Stimulated activated CD8-positive, alpha-beta memory T cell treated with anti-CD3 and anti-CD28 coated beads, Interleukin-4, amount 100 ng/mL, for 24 hours (primary cell): ENCODE results near the gene EFR3B.

Experiments used
- DNase-seq: peaks from one replicate; pipeline ENCODE4 v3.0.0-alpha.2; 2020; ENCODE audit warnings: low read depth

Gene EFR3B

DNA sequence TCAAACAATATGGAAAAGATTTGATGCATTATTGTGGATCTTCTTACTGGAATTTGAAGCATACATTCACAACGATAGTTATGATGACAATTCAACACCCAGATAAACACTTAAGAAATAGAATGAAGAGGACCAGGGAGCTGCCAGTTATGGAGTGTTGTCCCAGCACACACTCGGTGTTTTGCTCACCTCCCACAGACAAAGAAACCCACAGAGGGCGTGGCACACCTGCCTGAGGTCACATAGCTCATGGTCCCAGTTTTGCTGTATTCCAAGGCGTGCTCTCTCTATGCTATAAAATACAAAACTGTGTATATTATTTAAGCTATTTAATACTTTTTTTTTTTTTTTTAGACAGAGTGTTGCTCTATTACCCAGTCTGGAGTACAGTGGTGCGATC is 31.1 kb downstream of the EFR3B start:
- no peak for DNase-seq

DNA sequence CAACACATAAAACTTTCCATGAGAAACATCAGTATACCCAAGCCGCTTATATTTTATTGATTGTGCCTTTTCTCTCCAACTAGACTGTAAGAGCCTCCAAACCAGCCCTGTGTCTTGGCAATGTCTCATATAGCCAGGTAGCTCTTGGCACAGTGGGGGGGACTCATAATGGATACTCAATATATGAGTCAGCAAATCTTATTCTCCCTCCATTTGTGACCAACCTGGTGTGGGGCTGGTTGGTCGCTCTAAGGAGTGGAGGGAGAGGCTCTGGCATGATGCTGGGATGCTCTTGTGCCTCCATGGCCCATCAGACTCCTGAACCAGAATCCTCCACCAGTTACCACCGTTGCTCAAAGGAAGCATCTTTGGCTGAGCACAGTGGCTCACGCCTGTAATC is 32.0 kb downstream of the EFR3B start:
- no peak for DNase-seq

- DNase-seq, result no peak
These were observed 33.0 kb downstream of the EFR3B start for GRCh38 chr2:25074826-25075225.

DNA sequence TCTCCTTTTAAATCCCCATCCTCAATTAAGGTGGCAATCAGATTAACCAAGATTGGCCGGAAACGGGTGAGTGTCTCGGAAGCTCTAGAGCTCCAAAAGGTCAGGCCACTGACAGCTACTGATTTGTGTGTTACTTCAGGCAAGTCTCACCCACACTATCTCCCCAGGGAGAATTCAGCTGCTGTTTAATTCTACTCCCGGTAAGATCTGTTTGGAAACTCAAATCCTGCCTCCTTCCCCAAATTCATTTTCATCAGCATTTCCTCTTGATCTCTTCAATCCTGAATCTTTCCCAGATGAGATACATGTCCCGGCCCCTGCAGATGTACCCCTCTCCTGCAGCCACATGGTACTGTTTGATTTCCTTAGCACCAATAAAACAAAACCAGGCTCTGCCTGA is 34.9 kb downstream of the EFR3B start:
- DNase-seq, result no peak

- DNase-seq, result no peak
These were observed 35.9 kb downstream of the EFR3B start for GRCh38 chr2:25077789-25078169.

GRCh38 chr2:25078170-25079049 is 36.5 kb downstream of the EFR3B start:
- no peak for DNase-seq

DNA sequence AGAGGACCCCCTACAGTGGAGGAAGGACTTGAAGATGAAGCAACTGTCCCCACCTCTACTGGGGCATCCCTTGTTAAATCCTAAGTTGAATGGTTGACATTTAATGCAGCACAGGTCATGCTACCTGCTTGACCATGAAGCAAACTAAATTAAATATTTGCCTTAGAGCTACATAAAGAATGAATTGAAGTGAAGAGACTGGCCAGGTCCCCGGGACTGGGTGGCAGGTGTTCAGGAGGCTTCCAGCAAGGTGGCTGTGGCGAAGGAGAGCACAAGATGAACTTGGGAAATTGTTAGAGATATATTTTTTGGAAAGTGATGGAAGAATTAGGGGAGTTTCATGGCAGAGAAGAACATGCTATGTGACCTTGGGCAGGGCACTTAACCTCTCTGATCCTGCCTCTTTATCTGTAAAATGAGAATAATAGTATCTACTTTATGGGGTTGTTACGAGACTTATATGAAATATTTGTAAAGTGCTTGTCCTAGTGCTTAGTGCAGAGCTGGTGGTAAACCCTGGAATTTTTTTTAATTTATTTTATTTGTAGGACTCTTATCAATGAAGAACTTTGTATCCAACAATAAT is 37.3 kb downstream of the EFR3B start:
- DNase-seq, result no peak

- no peak for DNase-seq
These were observed 39.4 kb downstream of the EFR3B start for GRCh38 chr2:25081237-25081790.

- no peak for DNase-seq
These were observed 40.2 kb downstream of the EFR3B start for GRCh38 chr2:25082002-25082622.

GRCh38 chr2:25085761-25086560 is 44.1 kb downstream of the EFR3B start:
- no peak for DNase-seq

DNA sequence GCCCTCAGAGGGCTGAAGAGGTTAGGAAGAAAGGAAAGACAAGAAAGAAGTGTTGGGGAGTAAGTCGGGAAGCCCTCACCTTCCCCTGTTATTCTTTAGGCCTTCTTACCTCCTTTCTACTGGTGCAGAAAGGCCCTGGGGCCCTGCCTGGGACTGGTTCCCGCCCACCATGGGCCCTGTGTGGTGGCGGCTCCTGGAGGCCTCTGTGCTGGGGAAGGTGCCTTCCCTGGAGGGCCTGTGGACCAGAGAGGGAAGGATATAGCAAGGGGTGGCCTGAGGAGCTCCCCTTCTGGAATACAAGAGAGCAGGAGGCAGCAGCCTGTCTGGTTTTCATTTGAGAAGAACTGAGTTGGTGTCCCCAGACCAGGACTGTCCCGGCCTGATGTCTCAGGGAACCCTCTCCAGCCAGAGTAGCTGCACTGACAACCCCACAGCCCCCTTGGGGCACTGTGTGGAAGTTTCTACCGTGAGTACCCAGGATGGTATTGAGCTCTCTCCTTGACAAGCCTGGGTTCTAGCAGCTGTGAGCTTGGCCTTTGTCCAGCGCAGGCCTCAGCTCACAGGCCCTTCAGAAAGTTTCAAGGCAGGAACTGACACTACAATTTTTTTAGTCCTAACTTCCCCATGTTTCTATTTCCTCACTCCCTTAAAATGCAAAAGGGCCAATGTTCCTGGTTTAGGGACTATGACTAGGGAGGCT is 47.1 kb downstream of the EFR3B start:
- no peak for DNase-seq

GRCh38 chr2:25089605-25090315 is 47.9 kb downstream of the EFR3B start:
- DNase-seq, result no peak

GRCh38 chr2:25090801-25091200 is 48.9 kb downstream of the EFR3B start:
- no peak for DNase-seq

GRCh38 chr2:25091265-25091664 is 49.4 kb downstream of the EFR3B start:
- no peak for DNase-seq

- DNase-seq, result no peak
These were observed 56.2 kb downstream of the EFR3B start for GRCh38 chr2:25098056-25098455.

DNA sequence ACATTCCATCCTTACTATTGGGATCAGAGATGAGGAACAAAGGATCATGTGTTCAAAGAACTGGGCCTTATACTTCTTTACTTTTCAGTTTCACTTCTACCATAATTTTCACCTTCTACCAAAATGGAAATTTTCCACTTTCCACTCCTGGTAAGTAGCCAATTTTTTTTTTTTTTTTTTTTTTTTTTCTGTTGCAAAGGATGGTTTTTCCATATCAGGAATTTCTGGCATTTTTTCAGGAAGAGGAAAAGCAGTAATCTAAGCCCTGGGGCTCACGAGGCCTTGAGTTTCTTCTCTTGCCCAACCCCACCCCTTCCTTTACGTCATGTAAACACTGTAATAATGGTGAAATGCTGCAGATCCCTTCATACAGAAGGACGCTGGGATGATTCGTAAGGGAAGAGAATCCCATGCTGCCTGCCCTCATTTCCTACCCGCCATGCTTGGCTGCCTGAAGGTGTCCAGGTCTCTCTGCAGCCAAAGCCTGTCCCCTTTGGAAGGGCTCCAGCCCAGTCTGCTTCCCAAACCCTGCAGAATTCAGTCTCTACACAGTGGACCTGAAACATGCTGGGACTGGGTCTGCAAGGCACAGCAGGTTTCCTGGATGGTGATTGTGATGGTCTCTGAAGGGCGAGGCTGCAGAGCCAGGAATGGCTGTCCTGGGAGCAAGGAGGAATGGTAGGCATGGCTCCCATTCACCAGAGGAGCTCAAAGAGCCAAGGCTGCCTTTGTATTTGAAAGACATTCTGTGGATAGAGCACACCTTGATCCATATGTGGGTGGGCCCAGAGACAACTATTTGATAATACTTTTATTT is 57.0 kb downstream of the EFR3B start:
- DNase-seq, result no peak

- peak; percentile 24 for DNase-seq
These were observed 60.5 kb downstream of the EFR3B start for GRCh38 chr2:25102352-25102751.

DNA sequence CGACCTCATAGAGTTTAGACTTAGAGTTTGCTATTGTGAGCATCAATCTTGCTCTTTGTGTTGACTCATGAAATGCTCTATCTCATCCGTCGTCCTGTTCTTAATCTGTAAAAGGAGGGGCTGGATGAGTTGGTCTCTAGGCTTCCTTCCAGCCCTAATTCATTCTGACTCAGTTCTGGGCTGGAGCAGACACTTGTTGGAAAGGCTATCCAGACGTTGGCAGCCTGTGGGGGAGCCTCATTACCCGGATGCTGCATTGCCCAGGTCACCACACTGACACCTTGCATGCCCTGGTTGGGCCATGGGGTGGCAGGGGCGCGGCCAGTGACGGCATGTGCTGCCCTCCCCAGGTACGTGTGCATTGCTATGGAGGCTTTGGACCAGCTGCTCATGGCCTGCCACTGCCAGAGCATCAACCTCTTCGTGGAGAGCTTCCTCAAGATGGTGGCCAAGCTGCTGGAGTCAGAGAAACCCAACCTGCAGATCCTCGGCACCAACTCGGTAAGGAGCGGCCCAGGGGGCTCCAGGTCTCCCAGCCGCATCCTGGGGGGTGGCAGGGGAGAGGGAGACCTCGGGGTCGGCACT is 61.5 kb downstream of the EFR3B start:
- DNase-seq, result no peak

GRCh38 chr2:25104736-25105135 is 62.9 kb downstream of the EFR3B start:
- no peak for DNase-seq
